Spleen (tissue), 7 donors: ENCODE results near the gene BPGM.

ENCODE experiments used
- POLR2A ChIP-seq, 3 donors: fragments of 450-650 bp; IDR thresholded peaks; one replicate each; pipeline ENCODE4 v1.5.1; 2017; ENCODE audit warnings: antibody characterized with exemption in 3 of 3, mild to moderate bottlenecking in 1 of 3
- TF ChIP-seq, protein P1 (sequence below), 11 experiments: fragments of 200-600 bp in 7 of 11; fragments of 450-650 bp in 4 of 11; sonication (generic) in 4 of 11; IDR thresholded peaks in 8 of 11; conservative IDR thresholded peaks in 3 of 11; 1 replicate in 7 of 11; 2 replicates in 4 of 11; pipeline versions ENCODE4 v1.4.0 to v1.8.0; 2016 to 2021; ENCODE audit warnings: antibody characterized with exemption in 11 of 11, inconsistent platforms in 4 of 11, mild to moderate bottlenecking in 1 of 11
- donor health status: DM: no; HTN: no; CAD: no; lungs with moderate emphysema.
- donor health status: DM: no; HTN: no; CAD: no.
- donor health status: DM: no; HTN: no; CAD: no.

DNA sequence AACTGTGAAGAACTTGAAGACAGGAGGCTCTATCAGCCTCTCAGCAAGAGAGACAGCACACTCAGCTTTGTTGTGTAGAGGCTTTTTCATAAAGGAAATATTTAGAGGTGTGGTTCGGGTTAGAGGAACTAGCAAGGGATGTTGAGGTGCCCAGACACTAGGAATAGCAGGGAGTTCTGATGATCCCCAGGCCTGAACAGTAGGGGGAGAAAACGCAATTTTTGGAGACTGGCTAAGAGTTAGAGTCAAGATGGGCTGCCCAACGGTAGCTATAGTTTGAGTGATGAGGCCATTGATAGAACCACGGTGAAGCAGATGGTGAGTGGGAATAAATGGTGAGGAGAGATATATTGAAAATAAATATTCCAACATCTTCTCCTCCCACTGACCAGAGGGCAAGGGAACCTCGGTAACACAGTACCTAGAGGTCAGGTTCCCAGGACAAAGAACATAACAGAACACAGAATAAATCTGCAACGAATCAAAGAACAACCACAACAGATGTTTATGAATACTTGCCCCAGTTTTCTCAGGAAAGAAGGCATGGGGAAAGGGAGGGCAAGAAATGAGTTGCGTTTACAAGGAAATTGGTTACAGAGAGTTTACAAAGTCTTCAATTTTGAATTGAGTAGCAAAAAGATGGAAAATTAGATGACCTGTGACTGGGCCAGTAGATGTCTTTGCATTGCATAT, 24.2 kb upstream of the BPGM start:
- TF ChIP-seq, protein P1, sequence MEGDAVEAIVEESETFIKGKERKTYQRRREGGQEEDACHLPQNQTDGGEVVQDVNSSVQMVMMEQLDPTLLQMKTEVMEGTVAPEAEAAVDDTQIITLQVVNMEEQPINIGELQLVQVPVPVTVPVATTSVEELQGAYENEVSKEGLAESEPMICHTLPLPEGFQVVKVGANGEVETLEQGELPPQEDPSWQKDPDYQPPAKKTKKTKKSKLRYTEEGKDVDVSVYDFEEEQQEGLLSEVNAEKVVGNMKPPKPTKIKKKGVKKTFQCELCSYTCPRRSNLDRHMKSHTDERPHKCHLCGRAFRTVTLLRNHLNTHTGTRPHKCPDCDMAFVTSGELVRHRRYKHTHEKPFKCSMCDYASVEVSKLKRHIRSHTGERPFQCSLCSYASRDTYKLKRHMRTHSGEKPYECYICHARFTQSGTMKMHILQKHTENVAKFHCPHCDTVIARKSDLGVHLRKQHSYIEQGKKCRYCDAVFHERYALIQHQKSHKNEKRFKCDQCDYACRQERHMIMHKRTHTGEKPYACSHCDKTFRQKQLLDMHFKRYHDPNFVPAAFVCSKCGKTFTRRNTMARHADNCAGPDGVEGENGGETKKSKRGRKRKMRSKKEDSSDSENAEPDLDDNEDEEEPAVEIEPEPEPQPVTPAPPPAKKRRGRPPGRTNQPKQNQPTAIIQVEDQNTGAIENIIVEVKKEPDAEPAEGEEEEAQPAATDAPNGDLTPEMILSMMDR (IDR thresholded peaks at IDR 0.05 in 8 of 11, conservative IDR thresholded peaks at IDR 0.05 in 3 of 11): no peak
- no peak for TF ChIP-seq POLR2A (IDR thresholded peaks at IDR 0.05)
